Measurements from ENCODE around the gene SMG6. TPM values are rescaled to one million over a fixed set of nuclear protein-coding genes. Genes with fewer than 3 reads are reported as not detected.

Gene SMG6
- polyA plus RNA-seq, 3 donors: 31.1 to 36.1 (median 32.9) TPM

GRCh38 chr17:2084766-2085647 lies 218.6 kb downstream of the SMG6 start:
- no peak for DNase-seq (ENCODE audit: low read depth in 3 of 3, low spot score in 2 of 3)

GRCh38 chr17:2084036-2084765 lies 219.4 kb downstream of the SMG6 start:
- no peak for DNase-seq (ENCODE audit: low read depth in 3 of 3, low spot score in 2 of 3)

GRCh38 chr17:2083613-2084035 lies 220.0 kb downstream of the SMG6 start:
- no peak for DNase-seq (ENCODE audit: low read depth in 3 of 3, low spot score in 2 of 3)

GRCh38 chr17:2082003-2082781 lies 221.4 kb downstream of the SMG6 start:
- DNase-seq (ENCODE audit: low read depth in 3 of 3, low spot score in 2 of 3): no peak

- no peak for DNase-seq (ENCODE audit: low read depth in 3 of 3, low spot score in 2 of 3)
These were observed 222.0 kb downstream of the SMG6 start for GRCh38 chr17:2081564-2081963.

- no peak for DNase-seq (ENCODE audit: low read depth in 3 of 3, low spot score in 2 of 3)
These were observed 226.5 kb downstream of the SMG6 start for GRCh38 chr17:2077040-2077439.

- no peak for DNase-seq (ENCODE audit: low read depth in 3 of 3, low spot score in 2 of 3)
These were observed 227.2 kb downstream of the SMG6 start for GRCh38 chr17:2076087-2076984.

- DNase-seq (ENCODE audit: low read depth in 3 of 3, low spot score in 2 of 3): no peak
These were observed 228.1 kb downstream of the SMG6 start for GRCh38 chr17:2075336-2076086.

- no peak for DNase-seq (ENCODE audit: low read depth in 3 of 3, low spot score in 2 of 3)
These were observed 228.7 kb downstream of the SMG6 start for GRCh38 chr17:2074919-2075318.

GRCh38 chr17:2071455-2072281 lies 231.9 kb downstream of the SMG6 start:
- DNase-seq (ENCODE audit: low read depth in 3 of 3, low spot score in 2 of 3): no peak

GRCh38 chr17:2071024-2071385 lies 232.6 kb downstream of the SMG6 start:
- no peak for DNase-seq (ENCODE audit: low read depth in 3 of 3, low spot score in 2 of 3)

GRCh38 chr17:2070241-2071023 lies 233.2 kb downstream of the SMG6 start:
- no peak for DNase-seq (ENCODE audit: low read depth in 3 of 3, low spot score in 2 of 3)

GRCh38 chr17:2068519-2069051 lies 235.0 kb downstream of the SMG6 start:
- DNase-seq (ENCODE audit: low read depth in 3 of 3, low spot score in 2 of 3): no peak

GRCh38 chr17:2068031-2068518 lies 235.5 kb downstream of the SMG6 start:
- DNase-seq (ENCODE audit: low read depth in 3 of 3, low spot score in 2 of 3): no peak

GRCh38 chr17:2067608-2068024 lies 236.0 kb downstream of the SMG6 start:
- no peak for DNase-seq (ENCODE audit: low read depth in 3 of 3, low spot score in 2 of 3)

GRCh38 chr17:2067048-2067561 lies 236.5 kb downstream of the SMG6 start:
- DNase-seq (ENCODE audit: low read depth in 3 of 3, low spot score in 2 of 3): no peak

- no peak for DNase-seq (ENCODE audit: low read depth in 3 of 3, low spot score in 2 of 3)
These were observed 237.6 kb downstream of the SMG6 start for GRCh38 chr17:2065949-2066400.
